ENCODE measurements around the gene CDK14. TPM values are rescaled to one million over a fixed set of nuclear protein-coding genes. Genes with fewer than 3 reads are reported as not detected.

CDK14 gene
- total RNA-seq, 1 donor = 44.8 TPM

- no peak overlapping the region for H3K4me3 ChIP-seq (ENCODE audit: low read depth, low read length)
- TF ChIP-seq CTCF (IDR thresholded peaks at IDR 0.05; ENCODE audit: insufficient read depth, low read length) = no peak
- DNase-seq (ENCODE audit: low read depth) = no peak
Measured at GRCh38 chr7:91062713-91063112, 466.6 kb downstream of the CDK14 start.

GRCh38 chr7:91064052-91064451, 467.9 kb downstream of the CDK14 start:
- no peak overlapping the region for H3K4me3 ChIP-seq (ENCODE audit: low read depth, low read length)
- no peak for TF ChIP-seq CTCF (IDR thresholded peaks at IDR 0.05; ENCODE audit: insufficient read depth, low read length)
- DNase-seq (ENCODE audit: low read depth) = no peak

GRCh38 chr7:91064938-91065337, 468.8 kb downstream of the CDK14 start:
- no peak for DNase-seq (ENCODE audit: low read depth)
- H3K4me3 ChIP-seq (ENCODE audit: low read depth, low read length) = no peak overlapping the region
- no peak for TF ChIP-seq CTCF (IDR thresholded peaks at IDR 0.05; ENCODE audit: insufficient read depth, low read length)

- no peak for TF ChIP-seq CTCF (IDR thresholded peaks at IDR 0.05; ENCODE audit: insufficient read depth, low read length)
- no peak overlapping the region for H3K4me3 ChIP-seq (ENCODE audit: low read depth, low read length)
- no peak for DNase-seq (ENCODE audit: low read depth)
Measured at GRCh38 chr7:91066627-91067026, 470.5 kb downstream of the CDK14 start.

GRCh38 chr7:91067242-91067641, 471.1 kb downstream of the CDK14 start:
- H3K4me3 ChIP-seq (ENCODE audit: low read depth, low read length) = no peak overlapping the region
- no peak for DNase-seq (ENCODE audit: low read depth)
- no peak for TF ChIP-seq CTCF (IDR thresholded peaks at IDR 0.05; ENCODE audit: insufficient read depth, low read length)

GRCh38 chr7:91068136-91068795, 472.1 kb downstream of the CDK14 start:
- no peak for TF ChIP-seq CTCF (IDR thresholded peaks at IDR 0.05; ENCODE audit: insufficient read depth, low read length)
- DNase-seq (ENCODE audit: low read depth) = no peak
- no peak overlapping the region for H3K4me3 ChIP-seq (ENCODE audit: low read depth, low read length)

GRCh38 chr7:91069146-91069545, 473.0 kb downstream of the CDK14 start:
- TF ChIP-seq CTCF (IDR thresholded peaks at IDR 0.05; ENCODE audit: insufficient read depth, low read length) = no peak
- no peak overlapping the region for H3K4me3 ChIP-seq (ENCODE audit: low read depth, low read length)
- no peak for DNase-seq (ENCODE audit: low read depth)
